Cardiac muscle cell (in vitro differentiated cells and primary cell): Measurements from ENCODE around the gene HS3ST3A1. TPM values are rescaled to one million over a fixed set of nuclear protein-coding genes. Genes with fewer than 3 reads are reported as not detected.

Experiments used
- DNase-seq, 2 donors: peaks; one replicate each; pipeline versions ENCODE4 v3.0.0 to v3.0.0-alpha.2; 2010 to 2017; ENCODE audit warnings: low read depth in 1 of 2, low spot score in 1 of 2
- H3K27ac ChIP-seq: fragments of 200-600 bp; sonication (generic); 2 replicates; pipeline ENCODE4 v1.5.1; 2016
- H3K27me3 ChIP-seq: fragments of 200-600 bp; sonication (generic); 2 replicates; pipeline ENCODE4 v1.6.0; 2016; ENCODE audit warnings: control low read depth
- H3K36me3 ChIP-seq: fragments of 200-600 bp; sonication (generic); 2 replicates; pipeline ENCODE4 v1.5.1; 2016; ENCODE audit warnings: control low read depth
- H3K4me1 ChIP-seq: fragments of 200-600 bp; sonication (generic); 2 replicates; pipeline ENCODE4 v1.8.1; 2017; ENCODE audit warnings: low read depth, mild to moderate bottlenecking, mixed run types
- H3K4me3 ChIP-seq: fragments of 200-600 bp; sonication (generic); 2 replicates; pipeline ENCODE4 v1.5.1; 2016; ENCODE audit warnings: mild to moderate bottlenecking
- H3K9me3 ChIP-seq: fragments of 200-600 bp; sonication (generic); 2 replicates; pipeline ENCODE4 v1.5.1; 2017; ENCODE audit warnings: low read depth, mild to moderate bottlenecking, control low read depth
- polyA plus RNA-seq: library from polyadenylated mRNA; unstranded; fragments of >200 nt; fragmentation: Nextera tagmentation; extraction: Ambion mirVana; gene quantifications from 2 replicates; pipeline ENCODE4 v1.2.1, GENCODE V29; 2016
- total RNA-seq: library from RNA; depleted of rRNA; stranded (reverse); fragments of >200 nt; gene quantifications from 2 replicates; pipeline ENCODE4 v1.2.3, GENCODE V29; 2016
- TF ChIP-seq, protein P1 (sequence below): IDR thresholded peaks from 2 replicates; pipeline ENCODE4 v1.5.1; 2012; ENCODE audit warnings: low read depth, mild to moderate bottlenecking, low read length

HS3ST3A1 gene
- total and polyA plus RNA-seq, 2 experiments from 2014 or later, result 8.2 to 20.6 TPM

DNA sequence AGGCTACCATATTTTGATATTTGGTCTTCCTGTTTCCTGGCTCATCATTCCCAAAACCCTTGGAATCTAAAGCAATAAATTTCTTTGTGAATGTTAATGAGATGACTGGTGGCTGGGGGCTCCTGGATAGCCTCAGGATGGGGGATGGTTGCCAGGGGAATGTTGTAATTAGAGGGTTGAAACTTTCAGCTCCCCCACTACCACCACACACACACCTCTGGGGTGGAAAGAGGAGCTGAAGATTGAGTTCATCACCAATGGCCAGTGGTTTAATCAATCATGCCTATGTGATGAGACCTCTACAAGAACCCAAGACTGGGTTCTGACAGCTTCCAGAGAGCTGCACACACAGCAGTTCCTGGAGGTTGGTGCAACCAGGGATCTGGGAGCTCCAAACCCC is 59.1 kb downstream of the HS3ST3A1 start:
- TF ChIP-seq, protein P1, sequence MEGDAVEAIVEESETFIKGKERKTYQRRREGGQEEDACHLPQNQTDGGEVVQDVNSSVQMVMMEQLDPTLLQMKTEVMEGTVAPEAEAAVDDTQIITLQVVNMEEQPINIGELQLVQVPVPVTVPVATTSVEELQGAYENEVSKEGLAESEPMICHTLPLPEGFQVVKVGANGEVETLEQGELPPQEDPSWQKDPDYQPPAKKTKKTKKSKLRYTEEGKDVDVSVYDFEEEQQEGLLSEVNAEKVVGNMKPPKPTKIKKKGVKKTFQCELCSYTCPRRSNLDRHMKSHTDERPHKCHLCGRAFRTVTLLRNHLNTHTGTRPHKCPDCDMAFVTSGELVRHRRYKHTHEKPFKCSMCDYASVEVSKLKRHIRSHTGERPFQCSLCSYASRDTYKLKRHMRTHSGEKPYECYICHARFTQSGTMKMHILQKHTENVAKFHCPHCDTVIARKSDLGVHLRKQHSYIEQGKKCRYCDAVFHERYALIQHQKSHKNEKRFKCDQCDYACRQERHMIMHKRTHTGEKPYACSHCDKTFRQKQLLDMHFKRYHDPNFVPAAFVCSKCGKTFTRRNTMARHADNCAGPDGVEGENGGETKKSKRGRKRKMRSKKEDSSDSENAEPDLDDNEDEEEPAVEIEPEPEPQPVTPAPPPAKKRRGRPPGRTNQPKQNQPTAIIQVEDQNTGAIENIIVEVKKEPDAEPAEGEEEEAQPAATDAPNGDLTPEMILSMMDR, result no peak
- no peak for DNase-seq
- Histone ChIP-seq H3K27ac (no peak overlapping the region), H3K4me1 (peaks cover 15% of the 10 kb centered on the region), H3K36me3 (no peaks in the 10 kb centered on the region), H3K27me3 (no peaks in the 10 kb centered on the region), H3K9me3 (no peaks in the 10 kb centered on the region), H3K4me3 (no peak overlapping the region)

GRCh38 chr17:13541032-13541480 is 60.7 kb downstream of the HS3ST3A1 start:
- Histone ChIP-seq H3K27ac (no peak overlapping the region), H3K27me3 (no peaks in the 10 kb centered on the region), H3K36me3 (no peaks in the 10 kb centered on the region), H3K4me1 (peaks cover 15% of the 10 kb centered on the region), H3K4me3 (no peak overlapping the region), H3K9me3 (no peaks in the 10 kb centered on the region)
- TF ChIP-seq, protein P1, result no peak
- peak; percentile 32 to 95 for DNase-seq

GRCh38 chr17:13540546-13540945 is 61.2 kb downstream of the HS3ST3A1 start:
- peaks cover 15% of the 10 kb centered on the region for H3K4me1 ChIP-seq
- DNase-seq, result no peak
- no peak overlapping the region for H3K4me3 ChIP-seq
- H3K27me3 ChIP-seq, result no peaks in the 10 kb centered on the region
- TF ChIP-seq, protein P1, result no peak
- H3K9me3 ChIP-seq, result no peaks in the 10 kb centered on the region
- no peak overlapping the region for H3K27ac ChIP-seq
- H3K36me3 ChIP-seq, result no peaks in the 10 kb centered on the region

DNA sequence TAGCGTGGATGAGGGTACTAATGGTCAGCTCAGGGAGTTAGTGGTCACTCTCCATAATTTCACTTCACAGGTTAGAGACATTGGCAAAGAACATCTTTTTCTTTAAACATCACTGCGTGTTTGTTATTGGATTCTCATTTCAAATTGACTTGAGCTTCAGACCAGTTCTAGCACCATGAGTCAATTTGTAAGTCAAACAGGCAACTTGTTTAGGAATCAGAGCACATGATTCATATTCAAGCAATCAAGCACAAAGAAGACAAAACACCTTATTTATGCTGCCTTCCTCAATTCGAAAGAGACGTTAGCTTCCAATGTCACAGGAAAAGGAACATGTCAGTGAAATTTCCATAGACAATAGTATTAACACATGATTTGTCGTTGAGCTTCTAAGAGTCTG is 62.3 kb downstream of the HS3ST3A1 start:
- peaks cover 15% of the 10 kb centered on the region for H3K4me1 ChIP-seq
- no peaks in the 10 kb centered on the region for H3K36me3 ChIP-seq
- H3K27ac ChIP-seq, result no peak overlapping the region
- no peak for DNase-seq
- TF ChIP-seq, protein P1, result no peak
- H3K4me3 ChIP-seq, result no peak overlapping the region
- H3K27me3 ChIP-seq, result no peaks in the 10 kb centered on the region
- H3K9me3 ChIP-seq, result no peaks in the 10 kb centered on the region

DNA sequence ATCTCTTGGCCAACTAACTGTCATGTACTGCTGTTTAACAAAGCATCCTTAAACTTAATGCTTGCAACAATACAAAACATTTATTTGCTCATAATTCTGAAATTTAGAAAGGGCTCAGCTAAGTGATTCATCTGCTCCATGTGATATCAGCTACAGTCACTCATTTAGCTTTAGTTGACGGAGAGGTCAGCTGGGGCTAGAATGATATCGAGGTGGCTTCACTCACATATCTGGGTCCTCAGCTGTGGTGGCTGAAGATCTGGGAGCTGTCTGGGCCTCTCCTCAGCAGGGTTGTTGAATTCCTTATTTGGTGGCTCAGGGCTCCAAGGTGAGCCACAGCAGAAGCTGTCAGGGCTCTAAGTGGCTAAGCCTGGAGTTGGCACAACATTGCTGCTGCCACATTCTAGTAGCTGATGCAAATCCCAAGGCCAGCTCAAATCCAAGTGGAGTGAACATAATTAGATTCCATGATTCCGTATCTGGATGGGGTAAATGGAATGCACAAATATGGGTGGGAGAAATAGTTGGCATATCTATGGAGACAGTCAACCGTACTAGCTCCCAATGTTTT is 62.8 kb downstream of the HS3ST3A1 start:
- H3K27ac ChIP-seq, result no peak overlapping the region
- TF ChIP-seq, protein P1, result no peak
- H3K9me3 ChIP-seq, result no peaks in the 10 kb centered on the region
- no peaks in the 10 kb centered on the region for H3K27me3 ChIP-seq
- no peaks in the 10 kb centered on the region for H3K36me3 ChIP-seq
- H3K4me1 ChIP-seq, result peaks cover 12% of the 10 kb centered on the region
- no peak for DNase-seq
- no peak overlapping the region for H3K4me3 ChIP-seq
